CD4-positive, alpha-beta T cell treated with Interleukin-6 at 100 ng/mL for 8 hours (primary cell): ENCODE data around the gene C5orf63.
"Not testable (repeated sequence)": the region's sequence is repeated elsewhere in the genome, so short reads cannot be mapped to it uniquely, and the experiment has no call there.

Experiments
- DNase-seq: peaks from one replicate; pipeline ENCODE4 v3.0.0-alpha.2; 2020; ENCODE audit warnings: mixed read lengths, low spot score

C5orf63 gene

DNA sequence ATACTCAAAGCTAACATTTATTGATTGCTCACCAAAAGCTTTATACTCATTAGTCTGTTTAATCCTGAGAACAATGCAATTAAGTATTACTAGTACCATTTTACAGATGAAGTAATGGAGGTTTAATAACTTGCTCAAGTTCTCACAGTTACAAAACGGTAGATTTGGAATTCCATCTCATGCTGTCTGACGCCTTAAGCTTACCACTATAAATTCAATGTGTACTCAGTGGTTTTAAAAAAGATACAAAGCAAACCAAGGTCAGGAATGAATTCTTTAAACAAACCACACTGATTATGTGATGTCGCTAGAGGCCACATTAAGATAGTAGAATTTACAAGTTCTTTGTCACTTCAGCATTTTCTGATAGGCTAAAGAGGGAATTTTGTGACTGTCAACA lies 1.2 kb upstream of the C5orf63 start:
- DNase-seq, result no peak

DNA sequence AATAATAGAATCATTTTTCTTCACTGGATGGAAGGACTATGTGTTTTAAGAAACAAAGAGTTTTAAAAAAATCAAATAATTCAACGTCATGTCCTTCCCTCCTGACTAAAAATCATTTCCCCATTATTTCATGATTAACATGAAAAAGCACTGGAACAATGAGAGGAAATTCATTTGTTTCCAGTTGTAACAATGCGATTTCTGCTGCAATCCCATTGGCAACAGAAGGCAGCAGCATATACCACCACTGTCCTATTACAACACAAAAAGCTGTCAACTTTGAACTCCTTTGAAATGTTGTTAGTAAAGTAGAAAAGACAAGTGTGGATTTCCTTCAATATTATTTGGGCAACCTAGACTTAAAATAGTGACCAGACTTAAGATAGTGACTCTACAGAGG lies 3.1 kb downstream of the C5orf63 start:
- DNase-seq, result no peak

DNA sequence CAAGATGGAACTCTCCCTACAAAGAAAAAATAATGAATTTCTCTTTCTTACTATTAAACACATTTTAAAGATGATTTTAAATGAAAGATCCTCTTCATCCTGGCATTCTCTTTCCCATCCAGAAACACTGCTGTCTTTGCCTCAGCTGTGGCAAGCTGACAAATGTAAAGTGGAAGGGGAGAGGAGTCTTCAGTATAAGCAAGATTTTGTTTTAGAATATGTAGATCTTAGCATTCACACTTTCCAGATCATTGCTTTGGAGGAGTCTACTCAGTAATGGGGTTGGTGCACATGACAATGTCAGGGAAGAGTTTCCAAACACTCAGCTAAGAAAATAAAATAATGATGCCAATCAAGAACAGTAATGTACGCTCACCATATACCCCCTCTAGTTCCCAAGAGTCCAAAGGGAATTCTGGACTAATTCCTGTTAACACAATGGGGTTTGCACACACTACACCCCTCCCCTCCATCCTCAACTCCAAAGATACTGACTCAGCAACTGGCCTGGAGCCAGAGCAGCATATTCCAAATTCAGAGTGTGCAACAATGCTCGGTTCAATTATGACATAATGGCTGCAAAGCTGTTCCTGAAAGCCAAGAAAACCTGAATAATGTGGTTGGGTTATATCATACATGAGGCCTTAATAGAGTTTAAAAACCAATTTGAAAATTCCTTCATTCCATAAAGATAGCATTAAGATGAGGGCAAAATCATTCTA lies 4.6 kb downstream of the C5orf63 start:
- no peak for DNase-seq

DNA sequence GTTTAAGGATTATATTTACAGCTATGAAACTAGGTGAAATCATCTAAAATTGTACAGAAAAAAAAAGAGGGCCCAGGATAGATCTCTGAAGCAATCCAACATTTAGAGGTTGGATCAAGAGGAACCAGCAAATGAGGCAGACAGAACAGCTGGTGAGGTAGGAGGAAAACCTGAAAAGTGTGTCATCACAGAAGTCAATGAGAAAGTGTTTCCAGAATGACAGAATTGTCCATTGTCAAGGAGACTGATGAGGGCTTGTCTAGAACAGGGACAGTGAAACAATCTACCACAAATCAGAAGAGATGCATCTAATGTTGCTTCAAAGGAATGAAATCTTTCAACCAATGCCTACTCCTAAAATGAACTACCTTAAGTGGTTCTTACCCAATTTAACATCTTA lies 6.6 kb downstream of the C5orf63 start:
- DNase-seq, result no peak

DNA sequence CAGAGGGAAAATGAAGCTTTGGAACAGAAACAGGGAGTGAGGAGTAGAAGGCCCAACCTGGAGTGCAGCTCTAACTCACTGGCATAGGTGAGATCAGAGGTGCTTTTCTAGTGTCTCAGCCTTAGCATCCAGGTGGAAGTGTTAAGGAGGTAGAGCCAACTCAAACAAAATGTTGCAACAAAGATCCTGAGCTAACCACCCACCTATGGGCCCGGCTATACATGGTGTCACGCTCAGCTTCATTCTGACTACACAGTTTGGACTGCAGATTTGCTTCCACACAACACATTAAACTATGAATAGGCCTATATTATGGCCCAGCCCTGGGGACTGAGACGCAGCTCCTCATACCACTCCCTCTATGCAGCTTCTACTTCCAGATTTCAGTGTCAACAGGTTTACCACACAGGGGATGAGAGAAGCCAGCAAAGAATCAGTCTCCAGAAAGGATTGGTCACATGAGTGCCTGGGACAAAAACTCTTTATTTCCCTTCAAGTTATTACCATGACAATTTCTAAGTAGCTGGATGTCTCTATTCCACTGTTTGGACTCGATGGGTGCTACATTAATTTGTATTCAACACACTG lies 9.0 kb downstream of the C5orf63 start:
- no peak for DNase-seq

- DNase-seq, result no peak
Measured at GRCh38 chr5:127063257-127063913, 9.9 kb downstream of the C5orf63 start.

GRCh38 chr5:127061956-127062355 lies 11.3 kb downstream of the C5orf63 start:
- no peak for DNase-seq

- DNase-seq, result no peak
Measured at GRCh38 chr5:127061537-127061936, 11.8 kb downstream of the C5orf63 start.

- DNase-seq, result no peak
Measured at GRCh38 chr5:127060470-127060985, 12.8 kb downstream of the C5orf63 start.

DNA sequence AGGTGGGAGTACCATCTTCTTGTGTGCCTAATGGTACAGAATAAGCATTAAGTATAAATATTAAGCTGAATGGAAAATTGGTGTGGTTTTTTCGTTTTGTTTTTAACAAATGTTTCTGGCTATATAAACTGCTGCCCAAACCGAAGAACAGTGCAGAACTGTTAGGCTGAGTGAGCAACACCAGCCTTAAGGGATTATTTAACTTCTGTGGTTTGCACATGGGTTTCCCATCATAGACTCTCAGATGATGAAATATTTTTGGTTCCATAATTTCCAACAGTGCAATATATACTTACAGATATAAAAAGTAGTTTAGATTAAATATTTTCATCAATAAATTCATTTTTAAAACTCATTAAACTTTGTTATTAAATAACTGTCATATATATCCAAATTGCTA lies 16.4 kb downstream of the C5orf63 start:
- no peak for DNase-seq

DNA sequence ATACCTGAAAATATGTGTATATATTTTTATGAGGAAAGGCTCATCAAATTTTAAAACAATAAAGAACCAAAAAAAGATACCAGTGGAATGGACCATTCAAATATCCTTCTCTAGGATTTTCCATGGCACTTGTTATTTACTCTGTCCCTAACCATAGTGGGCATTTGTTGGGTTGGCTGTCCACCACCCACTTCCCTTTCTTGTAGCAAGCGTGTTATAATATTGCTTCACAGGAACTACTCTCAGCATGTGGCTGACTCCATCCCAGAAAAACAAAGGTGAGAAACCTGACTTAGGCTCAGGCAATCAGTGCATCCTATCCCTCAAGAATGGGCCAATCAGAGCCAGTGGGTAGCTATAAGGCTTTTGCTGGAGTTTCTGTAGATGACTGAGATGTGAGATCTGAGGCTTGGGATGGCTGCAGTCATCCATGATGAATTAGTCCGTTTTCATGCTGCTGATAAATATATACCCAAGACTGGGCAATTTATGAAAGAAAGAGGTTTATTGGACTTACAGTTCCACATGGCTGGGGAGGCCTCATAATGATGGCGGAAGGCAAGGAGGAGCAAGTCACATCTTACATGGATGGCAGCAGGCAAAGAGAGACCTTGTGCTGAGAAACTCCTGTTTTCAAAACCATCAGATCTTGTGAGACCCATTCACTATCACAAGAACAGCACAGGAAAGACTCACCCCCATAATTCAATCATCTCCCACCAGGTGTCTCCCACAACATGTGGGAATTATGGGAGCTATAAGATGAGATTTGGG lies 17.2 kb downstream of the C5orf63 start:
- DNase-seq, result no peak

DNA sequence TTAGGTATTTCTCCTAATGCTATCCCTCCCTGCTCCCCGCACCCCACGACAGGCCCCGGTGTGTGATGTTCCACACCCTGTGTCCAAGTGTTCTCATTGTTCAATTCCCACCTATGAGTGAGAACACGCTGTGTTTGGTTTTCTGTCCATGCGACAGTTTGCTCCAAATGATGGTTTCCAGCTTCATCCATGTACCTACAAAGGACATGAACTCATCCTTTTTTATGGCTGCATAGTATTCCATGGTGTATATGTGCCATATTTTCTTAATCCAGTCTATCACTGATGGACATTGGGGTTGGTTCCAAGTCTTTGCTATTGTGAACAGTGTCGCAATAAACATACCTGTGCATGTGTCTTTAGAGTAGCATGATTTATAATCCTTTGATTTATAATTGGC lies 19.8 kb downstream of the C5orf63 start:
- not testable (repeated sequence) for DNase-seq

GRCh38 chr5:127053049-127053448 lies 20.3 kb downstream of the C5orf63 start:
- no peak for DNase-seq

DNA sequence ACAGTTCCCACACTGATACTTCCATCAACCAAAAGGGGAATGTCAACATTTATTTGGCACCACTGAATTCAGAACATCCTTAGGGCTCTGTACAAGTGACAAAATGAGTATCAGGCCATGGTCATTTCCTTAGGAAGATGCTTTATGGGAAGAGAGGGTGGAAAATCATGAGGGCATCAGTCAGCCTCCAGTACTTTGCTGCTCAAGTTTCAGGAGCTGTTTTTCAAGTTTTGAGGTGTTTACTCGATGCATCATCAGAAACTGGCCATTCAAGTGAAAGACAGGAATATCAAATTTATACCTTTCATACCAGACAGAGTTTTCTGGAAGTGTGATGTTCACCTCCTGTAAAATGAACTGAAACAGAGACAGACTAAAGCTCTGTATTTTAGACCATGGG lies 21.7 kb downstream of the C5orf63 start:
- no peak for DNase-seq

DNA sequence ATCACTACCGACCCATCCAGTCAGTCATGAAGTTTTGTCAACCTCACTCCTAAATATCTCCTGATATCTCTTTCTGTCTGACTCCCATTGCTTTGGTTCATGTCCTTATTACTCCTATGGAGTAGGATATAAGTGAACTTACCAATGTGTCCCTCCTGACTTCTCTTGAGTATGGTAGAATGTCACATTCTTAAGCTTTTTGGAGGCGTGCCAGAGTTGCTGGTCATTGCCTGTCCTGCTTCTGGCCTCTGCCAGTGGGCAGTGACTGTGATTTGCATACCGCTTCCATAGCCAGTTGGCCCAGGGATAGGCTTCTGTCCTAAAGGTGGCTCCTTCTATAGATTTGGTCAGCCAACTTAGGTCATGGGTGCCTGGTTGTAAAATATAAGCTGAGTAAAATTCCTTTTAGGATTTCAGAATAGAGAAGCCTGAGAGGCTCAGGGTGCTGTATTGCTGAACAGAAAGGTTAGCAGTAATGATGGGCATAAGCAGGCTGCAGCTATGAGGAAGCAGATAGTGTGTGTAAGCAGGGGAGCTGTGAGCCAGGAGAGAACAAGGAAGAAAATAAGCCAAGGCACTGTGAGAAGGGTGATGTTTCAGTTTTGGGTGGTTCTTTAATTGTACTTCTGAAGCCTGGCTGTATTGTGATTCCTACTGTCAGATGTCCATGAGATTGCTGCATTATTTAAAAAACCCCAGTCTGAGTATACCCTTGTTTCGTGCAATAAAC lies 26.8 kb downstream of the C5orf63 start:
- DNase-seq, result no peak

- DNase-seq, result no peak
Measured at GRCh38 chr5:127042593-127042992, 30.7 kb downstream of the C5orf63 start.

GRCh38 chr5:127041571-127041970 lies 31.7 kb downstream of the C5orf63 start:
- DNase-seq, result no peak

- DNase-seq, result no peak
Measured at GRCh38 chr5:127040796-127041520, 32.3 kb downstream of the C5orf63 start.

- DNase-seq, result no peak
Measured at GRCh38 chr5:127038550-127038949, 34.8 kb downstream of the C5orf63 start.

DNA sequence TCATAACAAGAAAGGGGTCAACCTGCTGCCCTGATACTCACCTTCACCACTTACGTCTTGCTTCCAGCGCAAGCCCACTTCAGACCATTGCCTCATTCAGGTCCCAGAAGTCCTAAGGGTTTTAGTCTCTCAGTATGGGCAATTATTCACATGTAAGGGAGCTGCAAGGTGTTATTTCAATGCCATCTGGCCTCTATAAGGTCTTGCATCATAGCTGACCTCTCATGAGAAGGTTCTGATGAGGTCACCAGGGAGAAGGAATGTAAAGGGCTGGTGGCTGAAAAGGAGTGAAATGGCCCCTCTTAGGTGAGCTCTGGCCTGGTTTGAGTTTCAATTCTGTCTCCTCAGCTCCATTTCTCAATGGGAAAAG lies 41.5 kb downstream of the C5orf63 start:
- no peak for DNase-seq
